Skeletal muscle cell (primary cell): Measurements from ENCODE around the gene VAV2.
"Not testable (repeated sequence)": the region's sequence is repeated elsewhere in the genome, so short reads cannot be mapped to it uniquely, and the experiment has no call there.

ENCODE experiments used
- DNase-seq: peaks from one replicate; pipeline ENCODE4 v3.0.0-alpha.2; 2010; ENCODE audit warnings: low read depth
- H3K4me3 ChIP-seq: 2 replicates; pipeline ENCODE4 v1.5.1; 2011; ENCODE audit warnings: low read depth, mild to moderate bottlenecking, control low read depth, low read length, moderate library complexity

The VAV2 gene

DNA sequence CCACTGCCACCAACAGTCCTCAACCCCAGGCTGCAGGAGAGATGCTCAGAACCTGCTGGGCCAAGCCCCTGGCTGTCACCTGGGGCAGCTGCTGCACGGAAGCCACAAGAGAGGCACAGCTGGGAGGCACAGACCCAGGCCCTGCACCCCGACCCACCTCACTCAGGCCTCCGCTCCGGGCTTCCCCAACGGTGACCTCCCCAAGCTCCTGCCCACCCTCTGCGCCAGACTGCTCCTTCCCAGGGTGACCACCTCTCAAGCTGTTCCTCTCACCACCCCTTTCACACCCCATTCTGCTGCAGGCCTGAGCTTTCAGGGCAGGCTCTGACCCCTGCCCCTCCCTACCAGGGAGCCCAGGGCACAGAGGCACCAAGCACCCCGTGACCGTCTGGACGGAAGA, 33.0 kb downstream of the VAV2 start:
- no peak overlapping the region for H3K4me3 ChIP-seq

DNA sequence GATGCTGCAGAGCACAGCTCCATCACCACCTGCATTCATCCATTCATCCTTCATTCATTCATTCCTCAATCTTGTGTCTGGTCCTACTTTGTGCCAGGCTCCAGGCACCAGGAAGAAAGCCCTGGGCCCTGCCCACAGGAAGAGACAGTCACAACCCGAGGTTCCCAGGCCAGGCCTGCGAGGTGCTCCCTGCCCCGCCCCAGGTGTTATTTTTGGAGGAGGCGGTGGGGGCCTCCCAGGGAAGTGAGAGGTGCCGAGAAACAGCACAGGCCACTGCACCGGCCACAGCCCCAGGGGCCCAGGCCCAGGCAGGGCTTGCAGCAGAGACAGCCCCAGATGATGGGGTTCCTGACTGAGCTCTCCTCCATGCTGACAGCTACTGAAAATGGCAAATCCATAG, 33.4 kb downstream of the VAV2 start:
- no peak for DNase-seq
- no peak overlapping the region for H3K4me3 ChIP-seq

More for the DNA sequence above, 33.0 kb downstream of the VAV2 start:
- no peak for DNase-seq

DNA sequence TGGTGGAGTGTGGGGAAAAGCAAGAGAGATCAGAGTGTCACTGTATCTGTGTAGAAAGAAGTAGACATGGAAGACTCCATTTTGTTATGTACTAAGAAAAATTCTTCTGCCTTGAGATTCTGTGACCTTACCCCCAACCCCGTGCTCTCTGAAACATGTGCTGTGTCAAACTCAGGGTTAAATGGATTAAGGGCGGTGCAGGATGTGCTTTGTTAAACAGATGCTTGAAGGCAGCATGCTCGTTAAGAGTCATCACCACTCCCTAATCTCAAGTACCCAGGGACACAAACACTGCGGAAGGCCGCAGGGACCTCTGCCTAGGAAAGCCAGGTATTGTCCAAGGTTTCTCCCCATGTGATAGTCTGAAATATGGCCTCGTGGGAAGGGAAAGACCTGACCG, 34.4 kb downstream of the VAV2 start:
- not testable (repeated sequence) for DNase-seq, H3K4me3 ChIP-seq

DNA sequence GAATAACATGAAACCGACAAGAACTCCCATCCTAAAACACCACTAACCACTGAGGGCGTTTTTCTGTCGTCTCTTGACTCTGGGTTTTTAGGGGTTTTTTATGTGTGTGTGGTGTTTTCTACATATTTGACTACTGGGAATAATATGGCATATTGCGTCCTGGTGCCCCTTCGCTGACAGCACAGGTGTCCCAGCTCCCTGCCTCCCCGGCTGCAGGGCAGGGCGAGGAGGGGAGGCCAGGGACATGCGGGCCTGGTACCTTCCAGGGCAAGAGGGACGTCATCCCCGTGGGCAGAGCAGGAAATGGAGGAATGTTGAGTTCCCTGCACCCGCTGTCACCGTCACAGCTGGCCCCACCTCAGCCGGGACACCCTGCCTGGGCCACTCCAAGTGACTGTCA, 34.8 kb downstream of the VAV2 start:
- H3K4me3 ChIP-seq: no peak overlapping the region
- DNase-seq: no peak

- no peak overlapping the region for H3K4me3 ChIP-seq
- no peak for DNase-seq
These were observed 35.5 kb downstream of the VAV2 start for GRCh38 chr9:133956520-133957076.

- DNase-seq: no peak
- peak overlapping the region; percentile 15 for H3K4me3 ChIP-seq
These were observed 36.2 kb downstream of the VAV2 start for GRCh38 chr9:133955821-133956411.

DNA sequence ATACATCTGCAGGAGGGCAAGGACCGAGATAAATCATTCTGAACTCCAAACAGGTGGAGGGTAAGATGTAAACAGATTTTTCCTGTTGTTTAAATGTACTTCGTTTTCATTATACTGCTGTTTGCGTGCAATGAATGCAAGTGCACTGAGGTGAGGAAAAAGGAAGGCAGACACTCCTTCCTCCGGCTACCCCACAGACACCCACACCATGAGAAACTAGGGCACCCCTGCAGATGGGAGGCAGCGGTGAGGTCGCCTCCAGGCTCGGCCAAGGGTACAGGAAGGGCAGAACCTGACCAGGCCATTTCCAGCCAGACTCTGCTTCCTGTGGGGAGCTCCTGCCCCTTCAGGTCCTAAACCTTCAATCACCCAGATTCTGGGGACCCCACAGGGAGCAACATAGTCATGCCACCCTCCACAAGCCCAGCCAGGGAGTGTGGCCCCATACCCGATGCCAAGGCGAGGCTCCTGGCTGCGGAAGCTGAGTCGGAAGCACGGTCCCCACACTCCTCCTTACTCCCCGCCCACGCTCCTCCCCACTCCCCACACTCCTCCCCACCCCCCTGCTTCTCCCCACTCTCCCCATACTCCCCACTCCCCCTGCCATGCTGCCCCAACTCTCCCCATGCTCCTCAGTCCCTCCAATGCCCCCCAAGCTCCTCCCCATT, 37.1 kb downstream of the VAV2 start:
- H3K4me3 ChIP-seq: no peak overlapping the region
- DNase-seq: no peak

DNA sequence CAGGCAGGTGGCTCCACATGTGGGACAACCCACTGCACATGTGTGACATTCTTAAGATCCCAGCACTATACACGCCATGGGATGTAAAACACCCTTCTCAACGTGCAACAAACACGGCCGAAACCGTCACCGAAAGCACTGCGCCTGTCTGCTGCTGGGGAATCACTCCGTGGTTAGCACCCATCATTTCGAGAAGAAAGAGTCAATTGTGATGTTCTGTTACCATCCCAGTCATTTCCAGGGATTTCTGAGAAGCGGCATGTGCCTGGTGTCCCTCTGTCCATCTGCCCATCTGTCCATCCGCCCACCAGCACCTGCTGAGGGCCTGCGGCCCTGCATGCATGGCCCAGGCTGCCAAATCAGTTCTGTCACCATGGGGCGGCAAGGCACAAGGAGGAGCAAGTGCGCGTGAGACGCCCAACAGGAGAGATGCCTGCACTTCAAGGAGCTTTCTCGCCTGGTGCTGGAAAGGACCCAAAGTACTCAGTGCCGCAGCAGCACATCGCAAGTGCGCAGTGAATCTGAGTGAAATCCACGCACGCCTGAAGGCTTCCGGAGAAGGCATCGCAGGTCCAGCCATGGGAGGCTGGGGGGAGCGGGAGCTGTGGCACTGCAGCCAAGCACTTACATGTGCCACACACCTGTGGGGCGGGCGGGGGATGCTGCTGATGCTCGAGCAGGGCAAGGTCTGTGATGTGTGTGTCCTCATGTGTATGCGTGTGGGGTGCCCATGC, 38.0 kb downstream of the VAV2 start:
- no peak for DNase-seq
- H3K4me3 ChIP-seq: no peak overlapping the region

- DNase-seq: no peak
- H3K4me3 ChIP-seq: no peak overlapping the region
These were observed 38.5 kb downstream of the VAV2 start for GRCh38 chr9:133953621-133953975.

DNA sequence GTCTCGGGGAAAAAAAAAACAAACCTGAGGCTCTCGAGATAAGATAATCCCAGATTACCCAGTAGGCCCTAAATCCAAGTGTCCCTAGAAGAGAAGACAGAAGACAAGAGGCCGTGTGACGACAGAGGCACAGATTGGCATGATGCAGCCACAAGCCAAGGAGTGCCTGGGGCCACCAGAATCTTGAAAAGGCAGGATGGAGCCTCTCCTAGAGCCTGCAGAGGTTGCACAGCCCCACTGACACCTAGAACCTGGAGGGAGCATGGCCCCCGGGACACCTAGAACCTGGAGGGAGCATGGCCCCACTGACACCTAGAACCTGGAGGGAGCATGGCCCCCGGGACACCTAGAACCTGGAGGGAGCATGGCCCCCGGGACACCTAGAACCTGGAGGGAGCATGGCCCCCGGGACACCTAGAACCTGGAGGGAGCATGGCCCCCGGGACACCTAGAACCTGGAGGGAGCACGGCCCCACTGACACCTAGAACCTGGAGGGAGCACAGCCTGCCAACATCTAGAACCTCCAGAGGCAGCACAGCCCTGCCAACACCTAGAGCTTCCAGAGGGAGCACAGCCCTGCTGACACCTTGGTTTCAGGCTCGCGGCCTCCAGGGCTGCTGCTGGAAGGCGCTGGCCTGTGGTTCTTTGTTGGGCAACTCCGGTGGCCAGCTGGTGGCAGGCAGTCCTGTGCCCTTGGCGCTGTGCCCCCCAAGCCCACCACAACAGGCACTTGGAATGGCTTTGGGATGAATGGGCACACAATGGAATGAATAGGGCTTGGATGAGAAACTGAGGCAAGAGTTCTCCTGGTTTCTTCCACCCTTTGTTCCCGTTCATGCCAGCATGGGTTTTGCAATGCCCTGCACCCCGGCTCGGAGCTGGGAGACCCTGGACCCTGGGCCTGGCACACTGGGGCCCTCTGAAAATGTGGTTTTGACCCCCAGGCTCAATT, 39.2 kb downstream of the VAV2 start:
- H3K4me3 ChIP-seq: no peak overlapping the region
- no peak for DNase-seq

DNA sequence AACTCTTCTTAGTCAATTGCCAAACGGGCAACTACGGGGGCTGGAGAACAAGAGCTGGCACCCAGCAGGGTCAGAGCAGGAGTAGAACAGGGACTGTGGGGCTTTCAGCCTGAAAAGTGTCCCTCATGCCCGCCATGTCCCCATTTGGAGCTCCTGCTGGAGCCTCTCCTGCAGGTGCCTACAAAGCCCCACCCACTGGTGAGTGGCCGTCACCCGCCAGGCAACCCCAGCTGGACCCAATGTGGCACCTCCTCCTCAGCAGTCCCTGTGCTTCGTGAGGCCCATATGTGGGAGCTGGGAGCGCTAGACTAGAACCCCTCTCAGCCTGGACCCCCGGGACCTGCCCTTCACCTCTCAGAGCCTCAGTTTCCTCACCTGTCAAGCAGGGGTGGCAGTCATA, 40.9 kb downstream of the VAV2 start:
- H3K4me3 ChIP-seq: no peak overlapping the region
- DNase-seq: no peak

GRCh38 chr9:133950629-133951111, 41.5 kb downstream of the VAV2 start:
- H3K4me3 ChIP-seq: no peak overlapping the region

GRCh38 chr9:133950192-133950591, 41.9 kb downstream of the VAV2 start:
- DNase-seq: no peak
- no peak overlapping the region for H3K4me3 ChIP-seq

More at GRCh38 chr9:133950629-133951111, 41.5 kb downstream of the VAV2 start:
- DNase-seq: no peak

GRCh38 chr9:133949486-133950061, 42.5 kb downstream of the VAV2 start:
- no peak for DNase-seq
- H3K4me3 ChIP-seq: no peak overlapping the region

- no peak for DNase-seq
These were observed 43.3 kb downstream of the VAV2 start for GRCh38 chr9:133948561-133949485.

DNA sequence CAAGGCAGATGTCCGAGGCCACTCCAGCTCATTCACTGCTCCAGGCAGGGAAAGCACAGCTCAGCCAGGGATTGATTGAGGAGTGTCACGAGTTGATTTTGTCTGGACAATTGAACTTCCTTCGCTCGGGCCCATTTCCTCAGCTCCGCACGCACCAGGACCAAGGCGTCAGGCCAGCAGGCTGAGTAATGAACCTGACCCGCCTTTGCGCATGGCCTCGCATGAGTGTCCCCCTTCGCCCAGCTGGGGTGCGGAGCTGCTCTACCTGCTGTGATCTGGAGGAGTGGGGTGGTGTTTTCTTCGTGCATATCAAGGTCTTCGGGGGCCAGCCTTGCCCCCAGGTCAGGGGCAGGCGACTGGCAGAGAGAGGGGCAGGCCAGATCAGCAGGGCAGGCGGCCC, 44.0 kb downstream of the VAV2 start:
- no peak for DNase-seq
- no peak overlapping the region for H3K4me3 ChIP-seq

More at GRCh38 chr9:133948561-133949485, 43.3 kb downstream of the VAV2 start:
- H3K4me3 ChIP-seq: no peak overlapping the region

- DNase-seq: no peak
- H3K4me3 ChIP-seq: no peak overlapping the region
These were observed 45.2 kb downstream of the VAV2 start for GRCh38 chr9:133946840-133947486.
